Measurements from ENCODE around the gene LARP7. TPM values are rescaled to one million over a fixed set of nuclear protein-coding genes. Genes with fewer than 3 reads are reported as not detected.
A peak's percentile ranks its signal among the peaks of the same experiment; 100 is the strongest.
"Not testable (repeated sequence)": the region's sequence is repeated elsewhere in the genome, so short reads cannot be mapped to it uniquely, and the experiment has no call there.

LARP7 gene
- total and polyA plus RNA-seq, 5 donors from 2014 or later, result 27.7 to 44.9 (median 31.5) TPM

GRCh38 chr4:112652216-112652615 lies 15.3 kb downstream of the LARP7 start:
- H3K27ac ChIP-seq (ENCODE audit: insufficient read depth, low read length, poor library complexity, severe bottlenecking), result no peak overlapping the region
- no peak overlapping the region for H3K27ac Mint-ChIP-seq
- no peaks in the 10 kb centered on the region for H3K27me3 ChIP-seq (ENCODE audit: control insufficient read depth, insufficient read depth, low read length)
- H3K4me1 ChIP-seq (ENCODE audit: control insufficient read depth, insufficient read depth, low read length, poor library complexity, severe bottlenecking), result no peaks in the 10 kb centered on the region
- H3K4me3 Mint-ChIP-seq, result no peak overlapping the region
- no peaks in the 10 kb centered on the region for H3K9me3 Mint-ChIP-seq
- H3K36me3 ChIP-seq (ENCODE audit: control insufficient read depth, insufficient read depth, low read length), result peaks cover 94% of the 10 kb centered on the region
- ATAC-seq (ENCODE audit: low read depth in 2 of 2) (no peak), DNase-seq (no peak)
- H3K9me3 ChIP-seq (ENCODE audit: control insufficient read depth in 2 of 2, low read length in 2 of 2), result no peaks in the 10 kb centered on the region
- H3K36me3 Mint-ChIP-seq, result peaks cover 32% of the 10 kb centered on the region
- H3K4me1 Mint-ChIP-seq, result peaks cover 0 to 3% (median 0%) of the 10 kb centered on the region in 4 donors
- H3K27me3 Mint-ChIP-seq, result no peaks in the 10 kb centered on the region
- H3K4me3 ChIP-seq (ENCODE audit: low read depth, low read length), result no peak overlapping the region

GRCh38 chr4:112655270-112655669 lies 18.3 kb downstream of the LARP7 start:
- Histone ChIP-seq H3K27me3 (ENCODE audit: control insufficient read depth, insufficient read depth, low read length) (no peaks in the 10 kb centered on the region), H3K36me3 (ENCODE audit: control insufficient read depth, insufficient read depth, low read length) (peaks cover 78% of the 10 kb centered on the region), H3K27ac (ENCODE audit: insufficient read depth, low read length, poor library complexity, severe bottlenecking) (no peak overlapping the region), H3K4me3 (ENCODE audit: low read depth, low read length) (no peak overlapping the region), H3K9me3 (ENCODE audit: control insufficient read depth in 2 of 2, low read length in 2 of 2) (no peaks in the 10 kb centered on the region), H3K4me1 (ENCODE audit: control insufficient read depth, insufficient read depth, low read length, poor library complexity, severe bottlenecking) (no peaks in the 10 kb centered on the region)
- H3K4me3 Mint-ChIP-seq, result no peak overlapping the region
- no peak for ATAC-seq (ENCODE audit: low read depth in 2 of 2)
- H3K36me3 Mint-ChIP-seq, result peaks cover 31% of the 10 kb centered on the region
- peaks cover 0 to 2% (median 0%) of the 10 kb centered on the region in 4 donors for H3K4me1 Mint-ChIP-seq
- H3K27ac Mint-ChIP-seq, result no peak overlapping the region
- no peaks in the 10 kb centered on the region for H3K9me3 Mint-ChIP-seq
- H3K27me3 Mint-ChIP-seq, result no peaks in the 10 kb centered on the region
- no peak for DNase-seq

GRCh38 chr4:112656115-112656514 lies 19.2 kb downstream of the LARP7 start:
- DNase-seq; H3K27me3 ChIP-seq (ENCODE audit: control insufficient read depth, insufficient read depth, low read length); H3K4me1 Mint-ChIP-seq; H3K27ac Mint-ChIP-seq; ATAC-seq (ENCODE audit: low read depth in 2 of 2); H3K27me3 Mint-ChIP-seq; H3K4me3 Mint-ChIP-seq; H3K27ac ChIP-seq (ENCODE audit: insufficient read depth, low read length, poor library complexity, severe bottlenecking); H3K4me1 ChIP-seq (ENCODE audit: control insufficient read depth, insufficient read depth, low read length, poor library complexity, severe bottlenecking); H3K4me3 ChIP-seq (ENCODE audit: low read depth, low read length); H3K9me3 ChIP-seq (ENCODE audit: control insufficient read depth in 2 of 2, low read length in 2 of 2); H3K9me3 Mint-ChIP-seq: not testable (repeated sequence)
- peaks cover 29% of the 10 kb centered on the region for H3K36me3 Mint-ChIP-seq
- H3K36me3 ChIP-seq (ENCODE audit: control insufficient read depth, insufficient read depth, low read length), result peaks cover 70% of the 10 kb centered on the region

GRCh38 chr4:112664611-112665010 lies 27.7 kb downstream of the LARP7 start:
- Mint-ChIP-seq H3K36me3 (peaks cover 3% of the 10 kb centered on the region), H3K27ac (no peak overlapping the region), H3K4me1 (no peaks in the 10 kb centered on the region), H3K9me3 (no peaks in the 10 kb centered on the region), H3K4me3 (peak overlapping the region in 1 of 4 donors; percentile 32), H3K27me3 (no peaks in the 10 kb centered on the region)
- H3K4me3 ChIP-seq (ENCODE audit: low read depth, low read length), result no peak overlapping the region
- DNase-seq, result no peak
- H3K36me3 ChIP-seq (ENCODE audit: control insufficient read depth, insufficient read depth, low read length), result no peaks in the 10 kb centered on the region
- no peaks in the 10 kb centered on the region for H3K9me3 ChIP-seq (ENCODE audit: control insufficient read depth in 2 of 2, low read length in 2 of 2)
- no peaks in the 10 kb centered on the region for H3K4me1 ChIP-seq (ENCODE audit: control insufficient read depth, insufficient read depth, low read length, poor library complexity, severe bottlenecking)
- no peaks in the 10 kb centered on the region for H3K27me3 ChIP-seq (ENCODE audit: control insufficient read depth, insufficient read depth, low read length)
- no peak for ATAC-seq (ENCODE audit: low read depth in 2 of 2)
- H3K27ac ChIP-seq (ENCODE audit: insufficient read depth, low read length, poor library complexity, severe bottlenecking), result no peak overlapping the region

- H3K27me3 Mint-ChIP-seq, result no peaks in the 10 kb centered on the region
- no peak for DNase-seq
- H3K27ac Mint-ChIP-seq, result no peak overlapping the region
- Histone ChIP-seq H3K4me1 (ENCODE audit: control insufficient read depth, insufficient read depth, low read length, poor library complexity, severe bottlenecking) (no peaks in the 10 kb centered on the region), H3K36me3 (ENCODE audit: control insufficient read depth, insufficient read depth, low read length) (no peaks in the 10 kb centered on the region), H3K27me3 (ENCODE audit: control insufficient read depth, insufficient read depth, low read length) (no peaks in the 10 kb centered on the region), H3K4me3 (ENCODE audit: low read depth, low read length) (no peak overlapping the region), H3K27ac (ENCODE audit: insufficient read depth, low read length, poor library complexity, severe bottlenecking) (no peak overlapping the region), H3K9me3 (ENCODE audit: control insufficient read depth in 2 of 2, low read length in 2 of 2) (no peaks in the 10 kb centered on the region)
- H3K4me3 Mint-ChIP-seq, result no peak overlapping the region
- no peak for ATAC-seq (ENCODE audit: low read depth in 2 of 2)
- H3K36me3 Mint-ChIP-seq, result peaks cover 3% of the 10 kb centered on the region
- H3K9me3 Mint-ChIP-seq, result peaks cover 0 to 3% (median 0%) of the 10 kb centered on the region in 7 donors
- H3K4me1 Mint-ChIP-seq, result no peaks in the 10 kb centered on the region
Measured at GRCh38 chr4:112668131-112668530, 31.2 kb downstream of the LARP7 start.

- Mint-ChIP-seq H3K27me3 (peaks cover 3% of the 10 kb centered on the region), H3K9me3 (peaks cover 0 to 3% (median 0%) of the 10 kb centered on the region in 7 donors), H3K4me1 (no peaks in the 10 kb centered on the region), H3K4me3 (no peak overlapping the region), H3K36me3 (no peaks in the 10 kb centered on the region), H3K27ac (no peak overlapping the region)
- no peaks in the 10 kb centered on the region for H3K9me3 ChIP-seq (ENCODE audit: control insufficient read depth in 2 of 2, low read length in 2 of 2)
- ATAC-seq (ENCODE audit: low read depth in 2 of 2) (no peak), DNase-seq (no peak)
- H3K4me1 ChIP-seq (ENCODE audit: control insufficient read depth, insufficient read depth, low read length, poor library complexity, severe bottlenecking), result no peaks in the 10 kb centered on the region
- H3K27ac ChIP-seq (ENCODE audit: insufficient read depth, low read length, poor library complexity, severe bottlenecking), result no peak overlapping the region
- no peaks in the 10 kb centered on the region for H3K27me3 ChIP-seq (ENCODE audit: control insufficient read depth, insufficient read depth, low read length)
- H3K4me3 ChIP-seq (ENCODE audit: low read depth, low read length), result no peak overlapping the region
- H3K36me3 ChIP-seq (ENCODE audit: control insufficient read depth, insufficient read depth, low read length), result no peaks in the 10 kb centered on the region
Measured at GRCh38 chr4:112673076-112673475, 36.1 kb downstream of the LARP7 start.

- no peak overlapping the region for H3K27ac Mint-ChIP-seq
- Histone ChIP-seq H3K4me3 (ENCODE audit: low read depth, low read length) (no peak overlapping the region), H3K4me1 (ENCODE audit: control insufficient read depth, insufficient read depth, low read length, poor library complexity, severe bottlenecking) (no peaks in the 10 kb centered on the region), H3K36me3 (ENCODE audit: control insufficient read depth, insufficient read depth, low read length) (no peaks in the 10 kb centered on the region), H3K27ac (ENCODE audit: insufficient read depth, low read length, poor library complexity, severe bottlenecking) (no peak overlapping the region), H3K9me3 (ENCODE audit: control insufficient read depth in 2 of 2, low read length in 2 of 2) (no peaks in the 10 kb centered on the region), H3K27me3 (ENCODE audit: control insufficient read depth, insufficient read depth, low read length) (no peaks in the 10 kb centered on the region)
- no peak for DNase-seq
- no peaks in the 10 kb centered on the region for H3K4me1 Mint-ChIP-seq
- no peak for ATAC-seq (ENCODE audit: low read depth in 2 of 2)
- H3K4me3 Mint-ChIP-seq, result no peak overlapping the region
- H3K27me3 Mint-ChIP-seq, result peaks cover 5% of the 10 kb centered on the region
- no peaks in the 10 kb centered on the region for H3K36me3 Mint-ChIP-seq
- H3K9me3 Mint-ChIP-seq, result peaks cover 0 to 3% (median 0%) of the 10 kb centered on the region in 7 donors
Measured at GRCh38 chr4:112673686-112674085, 36.7 kb downstream of the LARP7 start.

GRCh38 chr4:112674376-112674775 lies 37.4 kb downstream of the LARP7 start:
- H3K4me1 ChIP-seq (ENCODE audit: control insufficient read depth, insufficient read depth, low read length, poor library complexity, severe bottlenecking), result no peaks in the 10 kb centered on the region
- H3K4me3 Mint-ChIP-seq, result no peak overlapping the region
- no peaks in the 10 kb centered on the region for H3K27me3 ChIP-seq (ENCODE audit: control insufficient read depth, insufficient read depth, low read length)
- H3K27ac Mint-ChIP-seq, result no peak overlapping the region
- H3K9me3 ChIP-seq (ENCODE audit: control insufficient read depth in 2 of 2, low read length in 2 of 2), result no peaks in the 10 kb centered on the region
- H3K4me3 ChIP-seq (ENCODE audit: low read depth, low read length), result no peak overlapping the region
- ATAC-seq (ENCODE audit: low read depth in 2 of 2) (no peak), DNase-seq (no peak)
- H3K9me3 Mint-ChIP-seq, result peaks cover 0 to 3% (median 0%) of the 10 kb centered on the region in 7 donors
- peaks cover 5% of the 10 kb centered on the region for H3K27me3 Mint-ChIP-seq
- no peaks in the 10 kb centered on the region for H3K36me3 ChIP-seq (ENCODE audit: control insufficient read depth, insufficient read depth, low read length)
- H3K4me1 Mint-ChIP-seq, result no peaks in the 10 kb centered on the region
- H3K36me3 Mint-ChIP-seq, result no peaks in the 10 kb centered on the region
- no peak overlapping the region for H3K27ac ChIP-seq (ENCODE audit: insufficient read depth, low read length, poor library complexity, severe bottlenecking)
